ENCODE measurements around the gene AFAP1.

- no peak for TF ChIP-seq CTCF (conservative IDR thresholded peaks at IDR 0.05; ENCODE audit: low read length)
- TF ChIP-seq EZH2phosphoT487 (IDR thresholded peaks at IDR 0.05; ENCODE audit: borderline replicate concordance), result no peak
Measured at GRCh38 chr4:7838136-7838782, 101.4 kb downstream of the AFAP1 start.

Data from Loucy (cell line).